ENCODE results near the gene MOK. TPM values are rescaled to one million over a fixed set of nuclear protein-coding genes. Genes with fewer than 3 reads are reported as not detected.

Gene MOK
- total RNA-seq, 4 donors from 2014 or later = 1.3 to 2.8 (median 2.3) TPM

GRCh38 chr14:102194856-102195255, 110.1 kb downstream of the MOK start:
- in situ Hi-C loops (cut with MboI; ENCODE audit: low sequenced_read_pairs in 4 of 4) = no loop called here
- no peak overlapping the region for H3K4me3 ChIP-seq
- H3K27ac ChIP-seq = no peak overlapping the region
- DNase-seq (no peak), ATAC-seq (no peak)
- intact Hi-C loops (cut with DNase I; ENCODE audit: low total_unique reads) = no loop called here
- no peaks in the 10 kb centered on the region for H3K9me3 ChIP-seq
- TF ChIP-seq POLR2A (IDR thresholded peaks at IDR 0.05) = no peak
- TF ChIP-seq CTCF (IDR thresholded peaks at IDR 0.05 in 4 of 5, conservative IDR thresholded peaks at IDR 0.05 in 1 of 5) = no peak
- H3K4me1 ChIP-seq = peaks cover 54 to 60% of the 10 kb centered on the region in 2 donors
- no peaks in the 10 kb centered on the region for H3K27me3 ChIP-seq
- H3K36me3 ChIP-seq = no peaks in the 10 kb centered on the region

GRCh38 chr14:102192840-102193502, 112.0 kb downstream of the MOK start:
- Histone ChIP-seq H3K27me3 (no peaks in the 10 kb centered on the region), H3K36me3 (no peaks in the 10 kb centered on the region), H3K9me3 (no peaks in the 10 kb centered on the region), H3K4me1 (peaks cover 57 to 64% of the 10 kb centered on the region in 2 donors), H3K27ac (peak overlapping the region in 3 of 4 donors; percentile 10 to 54 (median 43)), H3K4me3 (no peak overlapping the region)
- TF ChIP-seq CTCF (IDR thresholded peaks at IDR 0.05 in 4 of 5, conservative IDR thresholded peaks at IDR 0.05 in 1 of 5) (no peak), POLR2A (IDR thresholded peaks at IDR 0.05) (no peak)
- in situ Hi-C loops (cut with MboI; ENCODE audit: low sequenced_read_pairs in 4 of 4) = no loop called here
- ATAC-seq = peak; percentile 61 to 77
- intact Hi-C loops (cut with DNase I; ENCODE audit: low total_unique reads) = no loop called here
- DNase-seq = no peak

- Histone ChIP-seq H3K9me3 (no peaks in the 10 kb centered on the region), H3K4me3 (no peak overlapping the region), H3K4me1 (peaks cover 50 to 58% of the 10 kb centered on the region in 2 donors), H3K36me3 (no peaks in the 10 kb centered on the region), H3K27me3 (no peaks in the 10 kb centered on the region), H3K27ac (no peak overlapping the region)
- DNase-seq (no peak), ATAC-seq (no peak)
- intact Hi-C loops (cut with DNase I; ENCODE audit: low total_unique reads) (loop anchor here (5.0 kb wide), 1 partner anchor 127 kb away; the partner anchor contains the start of gene ZNF839), in situ Hi-C loops (cut with MboI; ENCODE audit: low sequenced_read_pairs in 4 of 4) (no loop called here)
- TF ChIP-seq POLR2A (IDR thresholded peaks at IDR 0.05) (no peak), CTCF (IDR thresholded peaks at IDR 0.05 in 4 of 5, conservative IDR thresholded peaks at IDR 0.05 in 1 of 5) (no peak)
Measured at GRCh38 chr14:102189874-102190273, 115.1 kb downstream of the MOK start.

- H3K27ac ChIP-seq = no peak overlapping the region
- TF ChIP-seq POLR2A (IDR thresholded peaks at IDR 0.05) (no peak), CTCF (IDR thresholded peaks at IDR 0.05 in 4 of 5, conservative IDR thresholded peaks at IDR 0.05 in 1 of 5) (no peak)
- H3K4me1 ChIP-seq = peaks cover 50 to 60% of the 10 kb centered on the region in 2 donors
- no peaks in the 10 kb centered on the region for H3K36me3 ChIP-seq
- no peaks in the 10 kb centered on the region for H3K9me3 ChIP-seq
- no peaks in the 10 kb centered on the region for H3K27me3 ChIP-seq
- DNase-seq = no peak
- H3K4me3 ChIP-seq = no peak overlapping the region
- in situ Hi-C loops (cut with MboI; ENCODE audit: low sequenced_read_pairs in 4 of 4) (no loop called here), intact Hi-C loops (cut with DNase I; ENCODE audit: low total_unique reads) (loop anchor here (5.0 kb wide), 1 partner anchor 129 kb away; the partner anchor contains the start of gene ZNF839)
- ATAC-seq = no peak
Measured at GRCh38 chr14:102188187-102188586, 116.8 kb downstream of the MOK start.
